HepG2 (cell line): ENCODE results near the gene HRG. TPM values are rescaled to one million over a fixed set of nuclear protein-coding genes. Genes with fewer than 3 reads are reported as not detected.

Experiments
- BORCS8-MEF2B ChIP-seq: sonication (generic); formaldehyde crosslinking; IDR thresholded peaks from 2 replicates; pipeline ENCODE4 v1.8.0; 2022; ENCODE audit warnings: mild to moderate bottlenecking, missing genetic modification reagents
- CEBPG ChIP-seq: IDR thresholded peaks from 2 replicates; pipeline ENCODE4 v1.6.1; 2016
- HMG20A ChIP-seq: IDR thresholded peaks from 2 replicates; pipeline ENCODE4 v1.6.1; 2016; ENCODE audit warnings: borderline replicate concordance
- IKZF4 ChIP-seq: sonication (generic); formaldehyde crosslinking; IDR thresholded peaks from 2 replicates; pipeline ENCODE4 v1.5.1; 2020; ENCODE audit warnings: borderline replicate concordance, mild to moderate bottlenecking, low read depth, missing genetic modification reagents; ENCODE audit errors: not compliant biosample characterization
- KLF6 ChIP-seq: IDR thresholded peaks from 2 replicates; pipeline ENCODE4 v1.8.0; 2016; ENCODE audit warnings: missing biosample characterization, missing genetic modification reagents
- NFE2 ChIP-seq: sonication (generic); formaldehyde crosslinking; IDR thresholded peaks from 2 replicates; pipeline ENCODE4 v1.4.0; 2020; ENCODE audit warnings: missing genetic modification reagents
- NKX3-1 ChIP-seq: sonication (generic); formaldehyde crosslinking; IDR thresholded peaks from 2 replicates; pipeline ENCODE4 v1.5.0; 2020; ENCODE audit warnings: missing genetic modification reagents
- POLR2G ChIP-seq: fragments of 200-400 bp; formaldehyde crosslinking; IDR thresholded peaks from 2 replicates; pipeline ENCODE4 v1.6.1; 2018; ENCODE audit warnings: mild to moderate bottlenecking, low read depth, low read length, moderate library complexity
- RCOR2 ChIP-seq: IDR thresholded peaks from 2 replicates; pipeline ENCODE4 v1.6.1; 2016; ENCODE audit warnings: missing biosample characterization, missing genetic modification reagents
- SMARCE1 ChIP-seq: fragments of 450-650 bp; IDR thresholded peaks from 2 replicates; pipeline ENCODE4 v1.6.1; 2017; ENCODE audit warnings: borderline replicate concordance
- SOX5 ChIP-seq: IDR thresholded peaks from 2 replicates; pipeline ENCODE4 v1.6.1; 2016; ENCODE audit warnings: borderline replicate concordance
- SRSF9 ChIP-seq: fragments of 200-400 bp; formaldehyde crosslinking; IDR thresholded peaks from 2 replicates; pipeline ENCODE4 v1.6.1; 2018; ENCODE audit warnings: borderline replicate concordance, mild to moderate bottlenecking, low read depth, low read length; ENCODE audit not compliant: insufficient read depth, poor library complexity, severe bottlenecking
- TFDP1 ChIP-seq: IDR thresholded peaks from 2 replicates; pipeline ENCODE4 v1.6.1; 2016; ENCODE audit warnings: missing compliant biosample characterization, missing genetic modification reagents, borderline replicate concordance
- TMF1 ChIP-seq: sonication (generic); formaldehyde crosslinking; IDR thresholded peaks from 2 replicates; pipeline ENCODE4 v1.8.1; 2022; ENCODE audit warnings: low read depth, missing genetic modification reagents
- ZNF282 ChIP-seq: fragments of 450-650 bp; IDR thresholded peaks from 2 replicates; pipeline ENCODE4 v1.6.1; 2018; ENCODE audit not compliant: partially characterized antibody
- ZNF557 ChIP-seq: sonication (generic); formaldehyde crosslinking; IDR thresholded peaks from 2 replicates; pipeline ENCODE4 v1.4.0; 2020; ENCODE audit warnings: missing genetic modification reagents
- ZNF850 ChIP-seq: sonication (generic); formaldehyde crosslinking; conservative IDR thresholded peaks from 2 replicates; pipeline ENCODE4 v1.9.0; 2021; ENCODE audit warnings: mild to moderate bottlenecking, missing genetic modification reagents
- ZSCAN22 ChIP-seq: sonication (generic); formaldehyde crosslinking; IDR thresholded peaks from 2 replicates; pipeline ENCODE4 v1.4.0; 2020; ENCODE audit warnings: mild to moderate bottlenecking, missing genetic modification reagents
- polyA plus RNA-seq, 8 experiments: library from polyadenylated mRNA; depleted of rRNA in 3 of 8; stranded (reverse) in 7 of 8; unstranded in 1 of 8; fragments of >200 nt; fragmentation: Illumina TruSeq in 4 of 8; extraction: Trizol in 4 of 8; gene quantifications; 2 replicates each; pipeline versions ENCODE4 v1.2.1 to v1.2.3, GENCODE V29; 2011 to 2016; ENCODE audit warnings: low read depth in 4 of 8, missing spikeins in 1 of 8, mixed read lengths in 1 of 8; ENCODE audit not compliant: insufficient read depth in 1 of 8
- total RNA-seq, 5 experiments: library from RNA; depleted of rRNA; stranded (reverse); fragments of >200 nt; fragmentation: Illumina TruSeq; extraction: Trizol; gene quantifications; 2 replicates each; pipeline ENCODE4 v1.2.3, GENCODE V29; 2016; ENCODE audit warnings: low read depth in 1 of 5
- TF ChIP-seq, protein P1 (sequence below): sonication (generic); formaldehyde crosslinking; IDR thresholded peaks from 2 replicates; pipeline ENCODE4 v1.5.1; 2020; ENCODE audit warnings: missing genetic modification reagents, mild to moderate bottlenecking, borderline replicate concordance
- TF ChIP-seq, protein P2 (sequence below): sonication (generic); formaldehyde crosslinking; IDR thresholded peaks from 2 replicates; pipeline ENCODE4 v1.4.0; 2020; ENCODE audit warnings: mild to moderate bottlenecking, missing genetic modification reagents
- TF ChIP-seq, protein P3 (sequence below): sonication (generic); formaldehyde crosslinking; IDR thresholded peaks from 2 replicates; pipeline ENCODE4 v1.4.0; 2020; ENCODE audit warnings: missing genetic modification reagents

The HRG gene
- total and polyA plus RNA-seq, 2 of the 13 experiments (the other 11 are each of a cell fraction or from before 2014, with no cell fraction given) = 0.09 to 0.11 TPM

DNA sequence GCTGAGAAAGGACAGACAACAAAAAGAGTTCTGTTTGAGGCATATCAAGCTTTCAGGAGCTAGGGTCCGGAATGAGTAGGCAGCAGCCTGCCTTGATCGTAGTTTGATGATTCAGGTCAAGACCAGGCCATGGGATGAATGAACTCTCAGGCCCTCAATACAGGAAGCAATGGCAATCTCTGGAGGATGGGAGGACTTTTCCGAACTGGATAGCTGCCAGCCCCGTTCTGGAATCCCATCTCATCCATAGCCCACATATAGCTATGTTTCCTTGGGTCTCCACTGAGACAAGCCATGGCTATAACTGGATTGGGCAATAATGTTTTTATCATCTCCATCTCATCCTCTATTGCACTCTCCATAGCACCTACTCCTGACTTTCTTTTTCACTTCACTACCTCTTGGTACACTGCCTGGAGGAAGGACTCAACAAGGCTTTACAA is 40.2 kb upstream of the HRG start (continued):
- TF ChIP-seq RCOR2 (no peak), SOX5 (no peak), ZNF850 (CRISPR knock-in tag) (no peak), SMARCE1 (no peak), NKX3-1 (CRISPR knock-in tag) (no peak), IKZF4 (CRISPR knock-in tag) (no peak), TFDP1 (CRISPR knock-in tag) (no peak), NFE2 (no peak), HMG20A (no peak), ZSCAN22 (CRISPR knock-in tag) (no peak), ZNF557 (CRISPR knock-in tag) (no peak), BORCS8-MEF2B (CRISPR knock-in tag) (no peak), SRSF9 (no peak), POLR2G (peak; percentile 52; the same call in 1 of the 2 replicates), TMF1 (0 out of 2 replicates have a peak, but pooled peaks have one; percentile 41), ZNF282 (no peak), KLF6 (no peak), CEBPG (CRISPR knock-in tag) (0 out of 2 replicates have a peak, but pooled peaks have one; percentile 21)
- TF ChIP-seq, protein P1, sequence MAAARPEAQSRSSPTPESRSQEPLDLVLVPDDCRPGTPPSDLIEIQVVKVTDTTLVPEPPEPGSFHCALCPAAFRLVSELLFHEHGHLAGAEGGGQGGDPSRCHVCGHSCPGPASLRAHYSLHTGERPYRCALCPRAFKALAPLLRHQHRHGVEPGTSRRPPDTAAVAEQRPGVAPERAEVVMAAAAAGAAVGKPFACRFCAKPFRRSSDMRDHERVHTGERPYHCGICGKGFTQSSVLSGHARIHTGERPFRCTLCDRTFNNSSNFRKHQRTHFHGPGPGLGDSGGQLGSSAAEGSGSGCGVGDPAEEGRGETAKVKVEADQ (CRISPR knock-in tag) = 0 out of 2 replicates have a peak, but pooled peaks have one; percentile 52
- TF ChIP-seq, protein P2, sequence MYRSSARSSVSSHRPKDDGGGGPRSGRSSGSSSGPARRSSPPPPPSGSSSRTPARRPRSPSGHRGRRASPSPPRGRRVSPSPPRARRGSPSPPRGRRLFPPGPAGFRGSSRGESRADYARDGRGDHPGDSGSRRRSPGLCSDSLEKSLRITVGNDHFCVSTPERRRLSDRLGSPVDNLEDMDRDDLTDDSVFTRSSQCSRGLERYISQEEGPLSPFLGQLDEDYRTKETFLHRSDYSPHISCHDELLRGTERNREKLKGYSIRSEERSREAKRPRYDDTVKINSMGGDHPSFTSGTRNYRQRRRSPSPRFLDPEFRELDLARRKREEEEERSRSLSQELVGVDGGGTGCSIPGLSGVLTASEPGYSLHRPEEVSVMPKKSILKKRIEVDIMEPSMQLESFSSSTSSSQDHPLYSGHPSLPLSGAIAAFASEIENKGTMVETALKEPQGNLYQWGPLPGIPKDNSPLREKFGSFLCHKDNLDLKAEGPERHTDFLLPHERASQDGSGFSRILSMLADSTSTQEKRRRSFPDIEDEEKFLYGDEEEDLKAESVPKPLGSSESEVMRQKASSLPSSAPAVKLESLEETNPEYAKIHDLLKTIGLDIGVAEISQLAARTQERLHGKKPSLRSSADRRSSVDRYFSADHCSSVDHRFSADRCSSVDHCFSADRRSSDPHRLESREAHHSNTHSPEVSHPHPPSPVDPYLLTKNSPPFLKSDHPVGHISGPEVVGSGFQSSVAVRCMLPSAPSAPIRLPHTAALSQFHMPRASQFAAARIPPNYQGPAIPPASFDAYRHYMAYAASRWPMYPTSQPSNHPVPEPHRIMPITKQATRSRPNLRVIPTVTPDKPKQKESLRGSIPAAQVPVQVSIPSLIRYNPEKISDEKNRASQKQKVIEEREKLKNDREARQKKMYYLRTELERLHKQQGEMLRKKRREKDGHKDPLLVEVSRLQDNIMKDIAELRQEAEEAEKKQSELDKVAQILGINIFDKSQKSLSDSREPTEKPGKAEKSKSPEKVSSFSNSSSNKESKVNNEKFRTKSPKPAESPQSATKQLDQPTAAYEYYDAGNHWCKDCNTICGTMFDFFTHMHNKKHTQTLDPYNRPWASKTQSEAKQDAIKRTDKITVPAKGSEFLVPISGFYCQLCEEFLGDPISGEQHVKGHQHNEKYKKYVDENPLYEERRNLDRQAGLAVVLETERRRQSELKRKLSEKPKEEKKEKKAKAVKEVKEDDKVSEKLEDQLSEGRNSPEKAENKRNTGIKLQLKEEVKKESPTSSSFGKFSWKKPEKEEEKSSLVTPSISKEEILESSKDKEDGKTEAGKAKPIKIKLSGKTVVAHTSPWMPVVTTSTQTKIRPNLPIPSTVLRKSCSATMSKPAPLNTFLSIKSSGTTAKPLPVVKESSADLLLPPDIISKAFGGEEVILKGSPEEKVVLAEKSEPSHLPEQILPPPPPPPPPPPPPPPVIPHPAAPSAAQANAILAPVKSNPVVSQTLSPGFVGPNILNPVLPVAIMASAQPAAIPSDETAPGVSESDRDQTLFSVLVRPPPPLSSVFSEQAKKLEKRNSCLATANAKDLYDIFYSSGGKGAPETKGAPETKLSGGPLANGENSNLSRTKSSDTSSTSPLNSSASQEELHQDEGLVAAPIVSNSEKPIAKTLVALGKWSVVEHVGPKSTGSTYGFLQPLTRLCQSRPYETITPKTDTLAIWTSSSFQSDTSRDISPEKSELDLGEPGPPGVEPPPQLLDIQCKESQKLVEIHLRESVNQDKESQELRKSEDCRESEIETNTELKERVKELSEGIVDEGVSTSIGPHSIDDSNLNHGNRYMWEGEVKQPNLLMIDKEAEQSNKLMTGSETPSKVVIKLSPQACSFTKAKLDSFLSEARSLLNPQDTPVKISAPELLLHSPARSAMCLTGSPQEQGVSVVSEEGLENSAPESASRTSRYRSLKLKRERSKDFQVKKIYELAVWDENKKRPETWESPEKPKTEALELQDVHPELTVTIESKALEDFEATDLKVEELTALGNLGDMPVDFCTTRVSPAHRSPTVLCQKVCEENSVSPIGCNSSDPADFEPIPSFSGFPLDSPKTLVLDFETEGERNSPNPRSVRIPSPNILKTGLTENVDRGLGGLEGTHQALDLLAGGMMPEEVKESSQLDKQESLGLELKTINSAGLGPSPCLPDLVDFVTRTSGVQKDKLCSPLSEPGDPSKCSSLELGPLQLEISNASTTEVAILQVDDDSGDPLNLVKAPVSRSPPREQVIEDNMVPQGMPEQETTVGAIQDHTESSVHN = no peak
- TF ChIP-seq, protein P3, sequence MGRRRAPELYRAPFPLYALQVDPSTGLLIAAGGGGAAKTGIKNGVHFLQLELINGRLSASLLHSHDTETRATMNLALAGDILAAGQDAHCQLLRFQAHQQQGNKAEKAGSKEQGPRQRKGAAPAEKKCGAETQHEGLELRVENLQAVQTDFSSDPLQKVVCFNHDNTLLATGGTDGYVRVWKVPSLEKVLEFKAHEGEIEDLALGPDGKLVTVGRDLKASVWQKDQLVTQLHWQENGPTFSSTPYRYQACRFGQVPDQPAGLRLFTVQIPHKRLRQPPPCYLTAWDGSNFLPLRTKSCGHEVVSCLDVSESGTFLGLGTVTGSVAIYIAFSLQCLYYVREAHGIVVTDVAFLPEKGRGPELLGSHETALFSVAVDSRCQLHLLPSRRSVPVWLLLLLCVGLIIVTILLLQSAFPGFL (CRISPR knock-in tag) = no peak
